ENCODE data around the gene P4HTM.
"Not testable (repeated sequence)": the region's sequence is repeated elsewhere in the genome, so short reads cannot be mapped to it uniquely, and the experiment has no call there.

Gene P4HTM

DNA sequence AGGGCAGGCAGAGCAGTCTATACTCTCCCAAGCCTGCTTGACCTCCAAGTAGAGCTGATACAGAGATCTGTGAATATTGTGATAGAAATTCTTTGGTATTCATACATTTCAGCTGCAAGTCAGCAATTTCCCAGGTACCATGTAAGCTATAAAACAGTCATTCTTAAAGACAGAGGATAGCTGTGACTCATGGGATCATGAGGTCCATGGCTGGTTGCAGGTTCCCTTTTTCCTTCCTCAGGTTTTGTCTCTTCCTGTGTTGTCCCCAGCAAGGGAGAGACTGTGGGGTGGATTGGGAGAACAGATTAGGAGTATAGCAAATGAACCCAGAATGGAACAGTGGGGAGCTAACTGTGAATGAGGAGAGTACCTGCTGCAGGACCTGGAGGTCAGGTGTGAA, 5.4 kb upstream of the P4HTM start:
- DNase-seq, result no peak

DNA sequence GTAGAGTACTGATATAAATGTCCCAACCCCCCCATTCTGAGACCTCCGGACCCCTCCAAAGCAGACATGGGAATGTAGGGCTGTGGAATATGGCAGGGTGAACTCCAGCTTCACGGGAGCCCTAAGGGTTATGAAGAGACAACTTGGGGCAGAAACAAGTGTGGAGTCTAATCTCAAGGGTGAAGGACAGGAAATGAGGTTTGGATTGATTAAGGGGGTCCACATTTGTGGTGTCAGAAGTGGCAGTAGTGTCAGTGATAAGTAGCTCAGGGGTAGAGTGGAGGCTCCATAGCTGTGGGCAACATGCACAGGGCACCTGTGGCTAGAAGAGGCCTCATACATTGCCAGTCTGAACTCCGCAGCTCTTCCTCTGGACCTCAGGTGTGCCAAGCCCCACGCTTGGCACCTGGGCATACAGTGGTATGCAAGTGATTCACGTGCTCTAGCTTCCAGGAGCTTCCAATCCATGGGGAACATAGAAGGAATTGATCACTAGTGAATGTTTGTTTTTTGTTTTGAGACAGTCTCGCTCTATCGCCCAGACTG, 4.1 kb upstream of the P4HTM start:
- DNase-seq, result no peak

DNA sequence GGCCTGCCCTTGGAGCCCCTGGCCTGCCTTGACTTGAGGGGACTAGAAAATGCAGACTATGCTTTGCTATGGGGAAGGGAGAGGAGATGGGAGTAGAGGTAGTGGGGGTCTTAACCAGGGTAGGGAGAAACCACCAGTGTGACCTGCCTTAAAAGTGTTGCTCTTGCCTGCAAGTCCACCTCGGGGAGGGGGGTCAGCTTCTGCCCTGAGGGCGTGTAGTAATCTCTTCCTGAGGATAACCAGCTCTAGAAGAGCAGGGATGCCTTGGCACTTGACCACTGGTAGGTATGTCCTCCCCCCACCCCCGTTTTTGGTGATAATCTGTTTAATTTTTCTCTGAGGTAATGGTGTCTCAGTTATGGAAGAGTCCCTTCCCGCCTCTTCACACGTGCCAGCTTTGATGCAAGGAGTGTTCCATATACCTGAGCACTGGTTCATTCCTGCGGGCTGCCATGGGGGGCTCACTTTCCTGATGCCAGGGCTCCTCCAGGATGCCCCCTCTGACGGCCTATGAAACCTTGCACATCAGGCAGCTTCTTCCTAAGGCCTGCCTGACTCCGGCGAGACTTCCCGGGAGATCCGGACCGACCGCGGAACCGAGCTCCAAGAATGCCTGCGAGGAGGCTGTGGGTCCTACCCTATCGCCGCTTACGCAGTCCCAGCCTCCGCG, 780 bp upstream of the P4HTM start:
- no peak for DNase-seq

DNA sequence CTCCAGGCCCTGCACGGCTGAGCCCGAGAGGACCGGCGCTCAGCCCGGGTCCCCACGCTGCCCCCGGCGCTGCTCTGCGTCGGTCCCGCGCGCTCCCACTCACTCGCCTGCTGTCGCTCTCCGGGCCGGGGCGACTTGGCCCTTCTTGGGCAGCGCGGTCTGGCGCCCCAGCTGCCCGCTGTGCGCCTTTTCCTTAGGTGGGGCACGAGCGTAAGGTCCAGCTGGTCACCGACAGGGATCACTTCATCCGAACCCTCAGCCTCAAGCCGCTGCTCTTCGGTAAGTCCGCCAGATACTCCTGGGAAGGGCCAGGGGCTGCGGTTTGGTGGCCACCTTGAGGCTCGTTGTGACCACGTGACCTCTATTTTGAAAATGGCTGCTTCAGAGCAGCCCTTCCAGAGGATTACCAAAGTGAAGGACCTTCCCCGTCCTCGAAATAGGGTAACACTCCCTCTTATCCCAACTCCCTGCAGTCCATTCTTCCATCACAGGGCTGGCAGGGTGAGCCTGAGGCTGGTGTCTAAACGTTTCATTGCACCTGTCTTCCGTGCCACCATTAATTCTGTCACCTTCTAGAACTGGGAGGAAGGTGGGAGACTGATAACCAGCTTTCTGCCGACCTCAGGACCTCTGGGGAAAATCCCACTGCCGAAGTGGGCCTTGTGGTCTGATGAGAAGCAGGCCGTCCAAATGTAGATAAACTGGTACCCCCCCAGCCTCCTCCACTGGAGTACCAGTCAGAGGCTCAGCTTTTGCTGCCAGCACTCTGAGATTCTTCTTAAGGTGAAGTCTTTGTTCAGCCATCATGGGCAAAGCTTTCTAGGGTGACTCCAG, 812 bp downstream of the P4HTM start:
- DNase-seq, result peak; percentile 21

DNA sequence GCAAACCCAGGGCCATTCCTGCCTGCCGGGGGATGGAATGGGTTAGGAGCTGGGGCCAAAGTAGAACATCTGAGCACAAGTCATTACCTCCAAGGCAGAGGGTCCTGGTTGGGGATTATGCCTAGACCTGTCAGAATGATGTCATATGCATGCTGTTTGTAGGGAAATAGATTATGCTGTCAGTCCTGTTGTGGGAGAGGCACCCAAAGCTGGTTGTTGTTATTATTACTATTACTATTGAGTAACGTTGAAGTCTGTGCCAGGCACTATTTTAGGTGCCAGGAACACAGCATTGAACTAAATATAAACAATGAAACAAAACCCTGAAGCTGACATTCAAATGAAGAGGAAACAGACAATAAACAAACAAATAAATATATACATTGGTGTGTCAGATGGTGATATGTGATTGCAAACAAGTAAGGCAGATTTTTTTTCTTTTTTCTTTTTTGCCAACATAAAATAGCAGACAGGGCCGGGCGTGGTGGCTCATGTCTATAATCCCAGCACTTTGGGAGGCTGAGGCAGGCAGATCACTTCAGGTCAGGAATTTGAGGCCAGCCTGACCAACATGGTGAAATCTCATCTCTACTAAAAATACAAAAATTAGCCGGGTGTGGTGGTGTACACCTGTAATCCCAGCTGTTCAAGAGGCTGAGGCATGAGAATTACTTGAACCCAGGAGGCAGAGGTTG, 2.0 kb downstream of the P4HTM start:
- DNase-seq, result no peak

DNA sequence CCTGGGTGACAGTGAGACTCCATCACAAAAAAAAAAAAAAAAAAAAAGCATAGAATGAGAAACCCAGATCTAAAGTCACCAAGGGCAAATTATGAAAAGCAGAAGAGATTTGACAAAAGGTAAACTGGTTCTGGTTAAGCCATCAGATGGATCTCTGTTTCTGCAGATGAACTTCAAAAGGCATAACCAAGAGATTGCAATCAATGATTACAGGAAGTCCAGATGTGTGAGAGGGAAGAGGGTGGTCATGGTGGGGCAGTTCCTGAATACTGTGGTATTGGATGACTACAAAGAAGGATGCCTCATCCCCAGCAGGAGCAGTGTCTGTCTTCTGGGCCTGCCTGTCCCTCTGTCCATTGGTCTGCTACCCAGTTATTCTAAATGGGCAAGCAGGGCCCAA, 3.8 kb downstream of the P4HTM start:
- DNase-seq, result no peak

DNA sequence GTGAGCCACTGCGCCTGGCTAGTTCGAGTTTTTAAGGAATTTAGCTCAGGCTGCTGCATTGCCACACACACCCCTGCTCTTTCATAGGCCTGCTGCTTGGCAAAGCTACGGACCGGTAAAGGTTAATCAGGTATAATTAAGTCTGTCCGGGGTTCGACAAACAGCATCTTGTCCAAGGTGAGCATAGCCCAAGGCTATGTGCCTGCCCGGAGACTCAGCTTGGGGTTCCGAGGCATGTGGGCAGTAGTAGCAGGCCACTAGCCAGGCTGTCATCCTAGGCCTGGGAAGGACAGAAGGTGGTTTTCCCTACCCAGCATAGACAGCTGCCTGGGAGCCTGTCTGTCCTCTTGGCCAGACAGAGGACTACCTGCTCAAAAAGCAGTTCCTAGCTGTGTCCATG, 6.6 kb downstream of the P4HTM start:
- DNase-seq, result no peak

DNA sequence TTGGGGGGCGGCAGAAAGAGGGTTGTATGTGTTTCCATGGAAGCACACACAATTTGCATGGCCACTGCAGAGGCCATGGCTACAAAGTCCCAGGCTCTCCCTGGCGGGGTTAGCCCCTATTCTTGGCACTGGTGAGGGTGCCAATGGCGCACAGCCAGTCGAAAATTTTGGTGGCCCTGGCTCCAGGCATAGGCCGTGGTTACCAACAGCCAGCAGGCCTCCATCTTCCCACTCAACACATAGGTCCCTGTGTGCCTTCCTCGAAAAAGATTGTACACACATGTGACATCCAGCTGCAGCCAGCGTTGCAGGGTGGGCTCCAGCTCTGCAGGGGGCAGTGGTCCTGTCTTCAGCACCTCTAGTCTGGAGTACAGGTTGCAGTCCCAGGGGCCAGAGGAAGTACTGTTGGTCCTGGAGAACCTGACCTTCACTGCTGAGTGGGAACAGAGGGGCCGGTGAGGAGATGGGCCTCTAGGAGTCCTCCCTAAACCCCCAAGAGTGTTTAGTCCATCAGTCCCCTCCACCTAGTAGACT, 7.1 kb downstream of the P4HTM start:
- DNase-seq, result no peak

DNA sequence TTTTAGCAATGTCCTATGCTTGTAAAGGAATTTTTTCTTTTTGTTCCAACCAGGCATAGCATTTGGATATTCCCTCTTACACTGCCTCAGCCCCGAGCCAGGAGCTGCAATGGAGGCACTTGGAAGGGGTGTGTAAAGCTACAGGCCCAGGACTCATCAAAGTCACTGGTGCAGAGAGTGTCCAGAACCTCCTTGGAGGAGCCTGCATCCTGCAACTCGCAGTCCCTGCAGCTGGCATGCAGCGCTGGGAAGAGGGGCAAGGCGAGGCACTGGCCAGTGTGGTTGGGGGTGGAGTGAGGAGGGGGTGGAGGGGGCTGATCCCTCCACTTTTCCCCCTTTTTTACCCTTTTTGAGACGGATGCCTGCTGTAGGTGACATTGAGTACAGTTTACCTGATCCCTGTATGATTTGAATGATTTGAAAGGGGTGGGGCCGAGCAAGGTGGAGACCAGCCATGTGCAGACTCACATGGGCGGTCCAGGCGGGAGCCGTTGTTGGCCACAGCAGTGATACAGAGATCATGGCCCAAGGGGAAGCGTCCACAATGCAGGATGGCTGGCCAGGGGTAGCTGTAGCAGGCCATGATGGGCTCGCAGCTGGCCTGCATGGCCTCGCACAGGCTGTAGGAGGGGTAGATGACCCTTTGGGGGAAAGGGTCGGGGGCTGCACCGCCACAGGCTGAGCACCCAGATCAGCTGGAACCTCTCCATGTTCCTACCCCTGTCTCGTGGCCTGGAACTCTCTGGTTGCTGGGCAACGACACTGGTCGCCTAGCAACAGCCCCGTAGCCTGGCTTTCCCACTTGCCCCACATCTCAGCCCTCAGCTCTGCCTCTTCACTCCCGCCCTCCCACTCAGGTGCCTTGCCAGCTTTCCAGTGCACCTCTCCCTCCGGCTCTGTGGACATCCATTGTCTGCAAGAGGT, 7.9 kb downstream of the P4HTM start:
- no peak for DNase-seq

DNA sequence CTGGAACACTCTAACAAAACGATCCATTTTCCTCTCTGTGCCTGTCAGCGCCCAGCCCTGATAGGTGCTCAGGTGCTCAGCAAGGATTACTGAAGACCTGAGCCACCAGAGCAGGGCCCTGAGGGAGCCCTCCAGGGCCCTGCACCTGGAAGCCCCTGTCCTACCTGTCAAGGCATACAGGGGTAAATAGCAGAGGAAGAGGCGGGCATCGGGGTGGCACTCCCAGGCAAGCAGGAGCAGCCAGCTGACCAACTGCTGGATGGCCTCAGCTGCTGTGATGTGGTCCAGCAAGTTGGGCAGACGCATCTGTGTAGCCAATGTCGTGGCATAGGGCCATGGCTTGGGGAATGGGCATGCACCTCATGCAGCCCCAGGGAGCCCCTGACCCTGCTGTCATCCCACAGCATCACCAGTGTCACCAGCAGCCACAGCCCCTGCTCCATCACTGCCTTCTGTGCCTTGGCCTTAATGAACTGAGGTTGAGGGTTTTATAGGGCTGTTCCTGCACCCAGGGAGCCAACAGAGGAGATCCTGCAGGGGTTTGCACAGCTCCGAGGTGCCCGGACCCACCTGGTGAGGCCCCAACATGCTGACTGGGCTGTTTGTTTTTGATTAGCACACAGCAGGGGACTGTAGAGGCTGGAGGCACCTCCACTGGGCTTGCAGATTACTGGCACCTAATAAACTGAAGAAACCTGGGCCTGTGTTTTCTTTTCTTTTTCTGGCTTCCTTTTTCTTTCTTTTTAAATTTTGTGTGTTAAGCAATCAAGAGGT, 9.2 kb downstream of the P4HTM start:
- no peak for DNase-seq

DNA sequence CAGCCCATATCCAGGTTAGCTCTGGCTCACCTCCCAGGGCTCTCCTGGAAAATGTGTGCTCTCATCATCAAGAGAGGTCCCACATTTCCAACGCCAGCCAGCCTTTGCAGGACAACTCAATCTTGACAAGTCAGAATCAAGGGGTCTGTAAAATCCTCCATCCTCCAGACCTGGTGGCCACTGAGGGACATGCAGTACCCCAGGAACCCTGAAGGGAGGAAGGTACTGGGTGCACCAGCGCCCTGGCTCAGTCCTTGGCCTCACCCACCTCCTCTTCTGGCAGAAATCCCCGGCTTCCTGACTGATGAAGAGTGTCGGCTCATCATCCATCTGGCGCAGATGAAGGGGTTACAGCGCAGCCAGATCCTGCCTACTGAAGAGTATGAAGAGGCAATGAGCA, 11.1 kb downstream of the P4HTM start:
- no peak for DNase-seq

DNA sequence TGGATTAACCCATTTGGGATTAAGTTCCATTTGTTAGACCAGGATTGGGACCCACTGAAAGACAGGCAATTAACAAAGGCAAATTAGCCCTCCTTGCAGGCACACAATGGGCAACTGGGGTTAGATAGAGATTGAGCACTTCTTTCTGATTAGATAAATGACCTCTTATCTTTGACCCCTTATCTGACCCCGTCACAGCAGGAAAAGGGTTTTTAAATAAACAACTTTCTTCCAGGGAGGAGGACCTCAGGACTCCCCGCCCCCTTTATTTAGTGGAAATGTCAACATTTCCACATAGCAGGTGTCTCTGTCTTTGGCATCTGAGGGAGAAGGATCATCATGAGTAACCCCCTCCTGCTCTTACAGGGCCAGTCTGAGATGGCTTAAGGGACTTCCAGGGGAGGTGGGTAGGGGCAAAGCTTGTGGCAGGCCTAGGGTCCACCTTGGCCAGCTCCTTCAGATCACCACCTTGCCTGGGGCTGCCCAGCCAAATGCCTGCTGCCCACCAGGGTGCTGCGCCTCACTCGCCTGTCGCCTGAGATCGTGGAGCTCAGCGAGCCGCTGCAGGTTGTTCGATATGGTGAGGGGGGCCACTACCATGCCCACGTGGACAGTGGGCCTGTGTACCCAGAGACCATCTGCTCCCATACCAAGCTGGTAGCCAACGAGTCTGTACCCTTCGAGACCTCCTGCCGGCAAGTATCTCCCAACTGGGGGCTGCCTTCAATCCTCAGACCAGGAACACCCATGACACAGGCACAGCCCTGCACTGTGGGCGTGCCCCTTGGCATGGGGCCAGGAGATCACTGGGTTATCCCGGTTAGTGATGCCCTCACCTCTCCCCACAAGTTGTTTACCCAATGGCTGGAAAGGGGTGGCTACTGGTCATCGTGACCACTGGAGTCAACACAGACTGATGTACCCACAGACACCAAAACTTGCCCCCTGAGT, 14.6 kb downstream of the P4HTM start:
- DNase-seq, result no peak

DNA sequence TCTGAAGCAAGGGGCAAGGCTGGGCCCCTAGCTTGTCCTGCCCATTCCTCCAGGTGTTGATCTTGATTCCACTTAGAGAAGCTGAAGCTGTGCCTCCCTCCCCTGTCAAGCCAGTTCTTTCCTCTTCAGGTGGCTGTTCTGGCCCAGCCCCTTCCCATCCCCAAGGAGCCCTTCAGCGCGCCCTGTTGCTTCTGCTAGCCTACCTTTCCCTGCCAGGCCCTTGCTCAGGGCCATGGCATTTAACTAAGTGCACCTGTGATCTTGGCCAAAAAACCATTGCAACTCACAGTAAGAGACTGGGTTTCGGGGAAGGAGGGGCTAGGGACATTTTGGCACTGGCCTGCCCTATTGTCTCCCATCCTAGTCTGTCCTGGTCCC, 15.3 kb downstream of the P4HTM start:
- no peak for DNase-seq

DNA sequence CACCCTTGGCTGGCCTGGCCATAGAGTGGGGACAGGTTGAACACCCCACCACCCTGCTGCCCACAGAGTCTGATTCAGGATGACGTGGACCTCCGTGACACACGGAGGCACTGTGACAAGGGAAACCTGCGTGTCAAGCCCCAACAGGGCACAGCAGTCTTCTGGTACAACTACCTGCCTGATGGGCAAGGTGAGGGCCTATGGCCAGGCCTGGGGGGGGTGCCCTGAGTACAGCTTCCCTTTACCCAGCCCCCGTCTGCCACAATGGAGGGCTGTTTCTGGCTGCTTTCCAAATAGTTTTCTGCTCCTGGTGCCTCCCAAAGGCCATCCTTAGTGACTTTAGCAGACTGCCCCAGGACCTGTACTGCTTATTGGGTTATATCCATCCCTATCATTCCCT, 16.0 kb downstream of the P4HTM start:
- DNase-seq, result no peak

DNA sequence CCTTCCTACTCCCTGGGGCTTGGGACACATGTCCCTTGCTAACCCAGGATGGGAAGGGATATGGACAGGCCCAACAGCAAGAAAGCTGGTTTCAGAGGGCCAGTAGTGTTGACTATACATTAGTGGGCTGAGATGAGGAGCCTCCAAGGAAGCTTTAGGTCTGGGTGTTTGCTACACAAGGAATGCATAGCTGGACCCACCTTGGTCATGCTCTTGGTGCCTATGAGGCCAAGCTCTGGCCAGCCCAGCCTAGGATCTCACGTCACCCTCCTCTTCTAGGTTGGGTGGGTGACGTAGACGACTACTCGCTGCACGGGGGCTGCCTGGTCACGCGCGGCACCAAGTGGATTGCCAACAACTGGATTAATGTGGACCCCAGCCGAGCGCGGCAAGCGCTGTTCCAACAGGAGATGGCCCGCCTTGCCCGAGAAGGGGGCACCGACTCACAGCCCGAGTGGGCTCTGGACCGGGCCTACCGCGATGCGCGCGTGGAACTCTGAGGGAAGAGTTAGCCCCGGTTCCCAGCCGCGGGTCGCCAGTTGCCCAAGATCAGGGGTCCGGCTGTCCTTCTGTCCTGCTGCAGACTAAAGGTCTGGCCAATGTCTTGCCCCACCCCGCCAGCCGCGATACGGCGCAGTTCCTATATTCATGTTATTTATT, 16.5 kb downstream of the P4HTM start:
- no peak for DNase-seq

DNA sequence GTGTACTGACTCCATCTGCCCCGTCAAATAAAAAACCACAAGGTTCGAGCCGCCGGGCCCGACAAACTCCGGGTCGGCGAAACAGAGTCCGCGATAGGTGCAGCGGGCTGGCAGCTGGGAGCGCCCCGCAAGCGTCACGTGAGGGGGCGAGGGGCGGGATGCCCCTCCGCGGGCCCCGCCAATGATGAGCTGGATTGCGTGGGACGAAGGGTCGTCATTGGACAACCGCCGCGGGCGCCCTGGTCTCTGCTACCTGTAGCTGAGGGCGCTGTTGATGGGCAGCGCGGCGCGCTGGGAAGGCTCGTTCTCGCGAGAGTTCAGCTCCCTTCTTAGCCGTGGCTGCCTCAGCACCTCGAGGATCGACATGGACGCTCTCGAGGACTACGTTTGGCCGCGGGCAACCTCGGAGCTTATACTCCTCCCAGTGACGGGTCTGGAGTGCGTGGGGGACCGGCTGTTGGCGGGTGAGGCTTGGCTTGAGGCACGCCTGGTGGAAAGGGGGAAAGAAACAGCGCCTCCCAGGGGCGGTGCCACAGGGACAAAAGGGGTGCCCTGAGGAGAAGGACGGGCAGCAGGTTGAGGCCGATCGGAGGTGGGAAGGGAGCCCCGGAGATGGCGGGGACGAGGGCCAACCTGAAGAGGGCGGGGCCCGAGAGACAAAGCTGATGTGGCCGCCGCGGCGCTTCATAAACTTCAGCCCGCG, 17.2 kb downstream of the P4HTM start, which contains the start of gene WDR6:
Gene WDR6 (plus strand): TSS at position 324 of the 703 bp plus-strand sequence. CDS start 41 bp downstream, at position 365.
- peak; percentile 97 for DNase-seq

DNA sequence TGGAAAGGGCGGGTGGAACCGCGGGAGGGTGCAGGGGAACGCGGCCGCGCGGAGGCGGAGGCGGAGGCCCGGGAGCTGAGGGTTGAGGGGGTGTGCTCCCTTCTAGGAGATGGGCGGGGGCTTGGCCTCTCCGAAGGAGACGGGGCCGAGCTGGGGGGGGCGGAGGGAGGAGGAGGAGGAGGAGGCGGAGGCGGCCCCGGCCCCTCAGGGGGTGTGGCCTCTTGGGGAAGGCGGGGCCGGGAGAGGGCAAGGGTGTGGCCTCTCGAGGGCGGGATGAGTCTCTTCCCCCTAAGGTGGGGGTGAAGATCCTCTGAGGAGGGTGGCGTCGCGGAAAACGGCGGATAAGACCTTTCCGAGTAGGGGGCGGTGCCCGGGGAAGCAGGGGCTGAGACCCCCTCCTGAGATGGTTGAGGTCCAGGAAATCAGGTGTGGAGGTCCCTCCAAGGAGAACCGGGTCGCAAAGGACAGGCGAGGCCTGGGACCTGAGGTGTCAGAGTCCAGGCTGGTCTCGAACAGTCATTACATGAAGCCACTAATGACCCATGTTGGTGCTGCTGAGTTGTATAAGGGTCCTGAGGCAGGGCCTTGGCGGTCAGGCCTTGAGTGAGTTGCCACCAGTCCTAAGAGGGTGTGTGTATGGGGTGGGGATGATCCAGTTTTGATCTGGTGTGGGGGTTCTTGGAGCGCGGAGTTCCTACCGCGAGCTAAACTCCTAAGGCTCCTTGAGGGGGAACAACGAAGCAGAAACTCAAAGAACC, 17.9 kb downstream of the P4HTM start:
- DNase-seq, result peak; percentile 81

DNA sequence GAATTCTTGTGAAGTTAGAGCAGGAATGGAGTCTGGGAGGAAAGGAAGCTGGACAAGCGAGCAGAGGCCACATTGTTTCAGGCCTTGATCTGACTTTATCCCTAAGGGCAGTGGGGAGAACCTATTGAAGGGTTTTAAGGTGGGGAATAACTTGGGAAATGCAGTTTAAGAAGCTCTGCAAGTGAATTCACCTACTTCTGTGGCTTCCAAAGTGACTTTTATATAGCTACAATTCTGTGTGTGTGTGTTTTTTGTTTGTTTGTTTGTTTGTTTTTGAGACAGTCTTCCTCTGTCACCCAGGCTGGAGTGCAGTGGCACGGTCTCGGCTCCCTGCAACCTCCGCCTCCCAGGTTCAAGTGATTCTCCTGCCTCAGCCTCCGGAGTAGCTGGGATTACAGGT, 18.6 kb downstream of the P4HTM start:
- DNase-seq, result not testable (repeated sequence)

Measured in central memory CD4-positive, alpha-beta T cell (primary cell).